Forelimb muscle (tissue), 1 donor: Measurements from ENCODE around the gene PLXNA4. TPM values are rescaled to one million over a fixed set of nuclear protein-coding genes. Genes with fewer than 3 reads are reported as not detected.

Experiments
- DNase-seq: peaks from one replicate; pipeline ENCODE4 v3.0.0-alpha.2; 2013; ENCODE audit warnings: low read depth
- polyA plus RNA-seq: library from polyadenylated mRNA; unstranded; fragments of 120-200 nt; gene quantifications from one replicate; pipeline ENCODE4 v1.2.1, GENCODE V29; 2013; ENCODE audit not compliant: insufficient read length

PLXNA4 gene
- polyA plus RNA-seq, 1 donor, result 4.9 TPM

- DNase-seq, result no peak
These were observed 140.1 kb downstream of the PLXNA4 start for GRCh38 chr7:132436121-132436520.

GRCh38 chr7:132435016-132435990 lies 141.0 kb downstream of the PLXNA4 start:
- DNase-seq, result no peak

DNA sequence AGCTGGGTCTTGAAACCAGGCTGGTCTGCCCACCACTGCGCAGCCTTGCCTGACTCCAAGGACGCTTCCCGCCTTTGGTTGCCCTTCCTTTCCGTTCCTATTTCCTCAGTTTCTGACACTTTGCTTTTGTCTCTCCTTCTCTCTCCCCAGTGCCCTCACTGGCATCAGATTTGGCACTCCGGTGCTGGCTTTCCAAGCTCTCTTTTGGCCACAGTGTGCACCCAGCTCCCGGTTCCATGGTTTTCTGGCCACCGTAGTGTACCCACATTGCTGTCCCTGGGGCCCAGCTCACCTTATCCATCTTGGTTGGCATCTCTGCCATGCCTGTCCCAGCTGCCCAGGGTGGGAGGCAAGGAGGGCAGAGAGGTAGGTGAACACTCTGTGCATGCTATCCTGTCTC lies 142.2 kb downstream of the PLXNA4 start:
- DNase-seq, result no peak

GRCh38 chr7:132433301-132433700 lies 143.0 kb downstream of the PLXNA4 start:
- no peak for DNase-seq

DNA sequence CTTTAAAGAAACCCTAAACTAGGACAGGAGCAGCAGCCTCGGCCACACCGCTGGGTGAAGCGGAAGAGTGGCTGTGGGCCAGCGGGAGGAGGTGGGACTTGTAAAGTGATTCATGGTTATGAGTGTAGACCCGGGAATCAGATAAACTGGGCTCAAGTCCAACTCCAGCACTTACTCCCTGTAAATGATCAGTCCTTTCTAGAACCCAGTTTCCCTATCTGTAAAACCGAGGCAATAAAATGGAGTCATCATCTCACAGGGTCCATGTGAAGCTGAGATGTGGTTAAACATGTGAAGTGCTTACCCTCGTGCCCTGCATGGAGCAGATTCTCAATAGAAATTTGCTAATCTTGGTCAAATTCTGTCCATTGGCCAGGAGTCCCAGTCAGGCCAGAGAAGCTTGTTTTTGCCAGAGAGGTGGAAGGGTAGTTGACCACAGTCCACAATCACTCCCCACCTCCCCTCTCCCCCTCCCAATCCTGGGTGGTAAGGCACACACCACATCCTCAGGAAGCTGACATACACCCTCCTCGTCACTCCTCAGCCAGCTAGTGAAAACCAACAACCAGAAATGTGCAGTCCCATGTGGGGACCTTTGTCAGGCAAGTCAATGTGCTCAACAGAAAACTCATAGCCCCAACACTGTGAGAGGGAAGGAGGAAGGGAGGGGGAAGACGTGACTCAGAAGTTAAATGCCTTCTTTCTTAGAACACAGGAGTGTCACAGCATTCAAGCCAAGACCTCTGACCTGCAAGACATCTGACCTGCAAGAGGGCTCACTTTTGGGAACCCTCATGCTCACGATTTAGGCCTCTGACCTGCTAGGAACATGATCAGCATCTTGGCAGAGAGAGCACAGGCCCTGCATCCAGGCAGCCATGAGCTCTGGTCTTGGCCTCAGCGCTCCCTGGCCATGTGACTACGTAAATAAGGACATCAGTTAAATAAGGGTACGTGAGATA lies 145.1 kb downstream of the PLXNA4 start:
- DNase-seq, result no peak

DNA sequence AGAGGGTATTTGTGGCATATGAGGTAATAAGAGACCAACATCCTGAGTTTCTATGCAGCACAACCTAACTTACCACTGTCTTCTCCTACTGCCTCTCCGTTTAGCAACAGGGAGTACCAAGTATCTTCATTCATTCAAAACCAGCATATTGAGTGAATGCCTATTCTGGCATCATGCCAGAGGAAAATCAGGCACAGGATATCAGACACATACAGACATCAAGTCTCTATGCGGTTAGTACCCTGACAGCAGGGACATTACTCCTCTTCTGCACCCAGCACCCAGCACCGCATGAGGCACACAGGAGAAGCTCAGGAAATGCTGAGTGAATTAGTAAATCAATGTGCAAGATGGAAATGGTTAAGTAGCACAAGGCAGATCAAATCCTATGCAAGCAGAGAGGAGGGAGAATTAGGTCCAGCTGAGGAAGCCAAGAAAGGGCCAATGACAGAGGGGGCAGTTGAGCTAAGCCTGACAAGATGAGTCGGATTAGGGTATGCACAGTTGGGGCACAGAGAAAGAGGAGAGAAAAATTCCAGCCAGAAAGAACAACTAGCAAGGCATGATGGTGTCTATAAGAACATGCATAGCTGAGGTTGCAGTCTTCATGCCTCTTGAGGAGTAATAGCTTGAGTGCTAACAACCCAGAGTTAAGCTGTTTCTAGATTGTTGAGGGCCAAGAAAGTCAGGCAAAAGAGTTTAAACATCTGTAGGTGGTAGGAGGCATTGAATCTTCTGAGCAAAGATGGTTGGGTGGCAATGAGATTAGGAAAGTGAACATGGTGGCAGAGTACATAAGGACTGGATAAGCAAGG lies 146.0 kb downstream of the PLXNA4 start:
- DNase-seq, result no peak

DNA sequence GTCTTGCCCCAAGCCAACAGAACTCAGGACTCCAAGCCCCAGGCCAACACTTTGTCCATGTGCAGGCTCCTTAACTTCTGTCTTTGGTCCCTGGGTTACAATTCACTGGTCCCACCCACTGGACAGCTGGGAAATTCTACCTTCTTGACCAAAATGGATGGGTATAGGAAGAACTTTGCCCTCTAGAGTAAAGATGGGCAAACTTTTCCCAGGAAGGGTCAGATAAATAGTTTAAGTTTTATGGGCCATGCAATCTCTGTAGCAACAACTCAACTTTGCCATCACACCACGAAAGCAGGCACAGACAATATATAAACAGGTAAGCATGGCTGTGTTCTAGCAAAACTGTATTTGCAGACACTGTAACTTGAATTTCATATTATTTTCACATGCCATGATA lies 147.1 kb downstream of the PLXNA4 start:
- DNase-seq, result no peak

- no peak for DNase-seq
These were observed 147.9 kb downstream of the PLXNA4 start for GRCh38 chr7:132428247-132428919.

- no peak for DNase-seq
These were observed 150.3 kb downstream of the PLXNA4 start for GRCh38 chr7:132425942-132426341.

DNA sequence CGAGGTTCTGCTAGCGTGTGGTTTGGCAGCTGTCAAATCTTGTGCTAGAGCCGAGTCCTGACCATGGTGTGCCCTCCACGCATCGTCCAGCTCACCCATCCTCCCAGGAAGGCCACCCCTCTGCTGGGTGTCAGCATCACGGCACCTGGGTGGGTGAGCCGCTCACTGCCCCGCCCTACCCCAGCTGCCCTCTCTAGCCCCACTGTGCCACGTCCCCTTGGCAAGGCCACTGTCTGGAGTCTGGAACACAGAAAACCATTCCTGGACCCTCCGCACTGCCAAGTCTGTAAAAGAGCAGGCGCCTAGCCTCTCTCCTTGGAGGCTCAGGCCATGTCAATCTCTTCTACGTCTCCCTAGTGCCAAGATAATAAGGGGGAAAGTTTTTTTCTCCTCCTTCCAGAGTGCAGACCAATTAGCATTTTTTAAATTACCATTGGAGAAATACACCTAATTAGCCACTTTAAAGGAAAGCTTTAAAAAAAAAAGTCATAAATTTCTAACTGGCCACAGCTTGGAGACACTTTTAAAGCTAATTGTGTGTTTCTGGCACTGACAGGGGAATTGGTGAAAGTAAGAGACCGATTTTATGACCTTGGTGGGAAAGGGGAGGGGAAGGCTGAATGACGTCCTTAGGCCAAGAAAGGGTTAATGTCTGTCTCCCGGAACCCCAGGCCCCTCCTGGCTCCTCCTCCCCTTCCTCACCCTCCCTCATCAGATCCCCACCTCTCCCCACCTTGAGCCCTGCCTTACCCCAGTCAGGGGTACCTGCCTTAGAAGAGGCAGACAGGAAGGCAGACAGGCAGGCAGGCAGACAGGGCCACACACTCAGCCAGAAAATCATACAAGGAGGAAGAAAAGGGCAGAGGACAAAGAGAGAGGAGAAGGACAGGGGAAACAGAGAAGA lies 151.2 kb downstream of the PLXNA4 start:
- DNase-seq, result no peak

GRCh38 chr7:132424277-132424676 lies 152.0 kb downstream of the PLXNA4 start:
- no peak for DNase-seq

DNA sequence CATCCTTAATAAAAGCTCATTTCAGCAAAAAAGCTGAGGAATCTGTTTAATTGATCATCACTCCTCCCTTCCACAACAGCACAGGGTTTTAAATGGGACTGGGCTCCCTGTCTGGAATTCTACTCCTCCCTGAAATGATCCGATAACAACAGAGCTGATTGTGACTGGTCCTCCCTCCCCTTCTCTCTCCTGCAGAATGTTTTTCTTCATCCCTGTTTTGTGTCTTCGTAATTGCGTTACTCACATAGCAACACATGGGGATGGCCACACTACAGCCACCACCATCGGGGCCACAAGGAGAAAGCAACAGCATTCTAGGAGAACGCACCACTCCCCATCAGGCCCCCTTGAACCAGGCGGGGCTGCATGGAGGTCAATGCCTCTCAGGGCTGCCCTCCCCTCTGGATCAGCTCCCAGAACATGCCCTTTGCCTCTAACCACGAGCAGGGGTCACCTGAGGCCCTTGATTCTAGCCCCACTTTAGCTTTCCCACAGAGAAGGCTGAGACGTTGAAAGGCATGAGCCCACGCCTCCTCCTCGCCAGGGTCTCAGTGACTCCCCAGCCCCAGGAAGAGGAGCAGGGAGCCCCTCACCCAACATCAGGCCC lies 152.6 kb downstream of the PLXNA4 start:
- no peak for DNase-seq

GRCh38 chr7:132422502-132423111 lies 153.7 kb downstream of the PLXNA4 start:
- DNase-seq, result no peak

DNA sequence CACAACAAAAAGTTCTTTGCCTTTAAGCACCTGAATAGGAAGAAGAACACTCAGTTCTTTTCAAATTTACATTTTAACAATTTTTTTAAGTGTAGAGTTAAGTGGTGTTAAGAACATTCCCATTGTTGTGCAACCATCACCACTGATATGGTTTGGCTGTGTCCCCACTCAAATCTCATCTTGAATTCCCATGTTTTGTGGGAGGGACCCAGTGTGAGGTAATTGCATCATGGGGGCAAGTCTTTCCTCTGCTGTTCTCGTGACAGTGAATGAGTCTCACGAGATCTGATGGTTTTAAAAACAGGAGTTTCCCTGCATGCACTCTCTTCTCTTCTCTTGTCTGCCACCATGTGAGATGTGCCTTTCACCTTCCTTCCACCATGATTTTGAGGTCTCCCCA lies 155.7 kb downstream of the PLXNA4 start:
- no peak for DNase-seq

DNA sequence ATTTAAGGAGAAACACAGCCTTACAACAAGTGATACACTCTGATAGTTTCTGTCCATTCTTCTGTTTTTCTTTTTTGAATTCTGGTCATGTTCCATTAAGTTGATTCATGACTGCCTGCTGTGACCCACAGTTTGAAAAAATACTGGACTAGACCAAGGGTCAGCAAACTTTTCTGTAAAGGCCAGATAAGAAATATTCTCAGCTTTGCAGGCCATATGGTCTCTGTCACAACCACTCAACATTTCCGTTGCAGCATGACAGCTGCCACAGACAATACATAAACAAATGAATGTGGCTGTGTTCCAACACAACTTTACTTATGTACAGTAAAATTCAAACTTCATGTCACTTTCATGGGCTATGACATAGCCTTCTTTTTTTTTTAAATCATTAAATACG lies 156.7 kb downstream of the PLXNA4 start:
- no peak for DNase-seq

DNA sequence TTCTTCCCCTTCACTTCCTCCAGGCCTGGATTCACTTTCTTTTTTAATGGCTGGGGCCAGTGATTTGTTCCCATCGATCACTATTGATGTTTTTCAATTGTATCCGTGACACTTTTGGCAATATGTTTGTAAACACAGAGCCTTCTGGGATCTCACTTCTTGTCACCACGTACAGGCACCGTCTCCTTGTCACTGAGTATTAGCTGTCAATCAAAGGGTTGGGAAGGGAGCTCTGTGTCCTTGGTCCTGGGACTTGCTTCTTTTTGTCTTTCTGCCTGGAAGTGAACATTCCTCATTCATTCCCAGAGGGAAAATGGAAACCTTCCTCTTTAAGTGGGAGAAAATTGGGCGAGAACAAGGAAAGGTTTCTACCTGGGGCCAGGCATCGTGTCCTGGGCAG lies 157.4 kb downstream of the PLXNA4 start:
- DNase-seq, result no peak

DNA sequence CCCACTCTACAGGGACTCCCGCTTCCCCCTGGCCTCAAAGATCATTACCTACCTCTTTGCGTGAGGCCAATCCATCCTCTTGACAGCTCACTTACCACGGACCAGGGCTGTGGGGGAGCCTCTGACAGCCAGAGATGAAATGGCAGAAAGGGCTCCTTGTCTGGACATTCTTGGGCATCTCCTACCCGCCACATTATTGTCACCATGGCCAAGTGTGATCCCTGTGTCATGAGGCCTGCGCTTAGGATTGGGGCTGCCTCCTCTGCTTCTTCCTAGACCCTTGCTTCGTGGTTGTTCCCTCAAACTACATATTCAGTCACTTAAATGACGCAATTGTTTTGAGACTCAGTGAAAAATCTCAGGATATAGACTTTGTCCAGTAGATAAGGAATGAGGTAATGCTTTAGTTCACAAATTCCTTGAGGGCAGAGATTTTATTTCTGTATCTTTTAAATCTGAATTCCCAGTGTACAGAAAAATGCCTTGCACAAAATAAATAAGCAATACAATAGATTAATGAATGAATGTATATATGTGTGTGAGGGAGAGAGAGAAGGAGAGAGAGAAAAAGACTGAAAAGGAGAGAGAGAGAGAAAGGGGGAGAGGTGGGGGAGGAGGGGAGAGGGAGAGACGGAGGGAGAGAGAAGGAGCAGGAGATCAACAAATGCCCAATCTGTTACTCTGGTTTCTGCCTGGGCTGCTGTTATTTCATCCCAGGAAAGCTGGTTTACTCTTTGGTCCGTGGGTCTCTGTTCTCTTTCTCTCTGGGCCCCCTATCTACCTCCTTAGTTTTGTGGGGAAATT lies 159.0 kb downstream of the PLXNA4 start:
- DNase-seq, result no peak

DNA sequence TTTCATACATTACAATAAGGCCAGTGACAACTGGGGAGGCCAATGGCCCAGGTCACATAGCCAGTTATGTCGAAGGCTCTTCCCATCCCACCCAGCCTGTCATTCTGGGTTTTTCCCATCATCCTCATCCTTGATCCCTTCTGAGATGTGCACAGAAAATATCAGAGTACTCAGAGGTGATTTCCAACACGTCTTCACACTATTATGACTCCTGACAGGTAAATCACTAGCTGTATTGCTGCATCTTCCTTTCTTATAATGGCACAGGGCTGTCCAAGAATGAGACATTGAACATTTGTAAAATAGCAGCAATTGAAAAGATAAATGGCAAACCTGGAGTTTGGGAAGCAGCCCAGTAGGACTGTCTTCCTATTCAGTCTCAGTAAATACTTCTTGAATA lies 159.9 kb downstream of the PLXNA4 start:
- no peak for DNase-seq
